Muscle layer of duodenum (tissue), 2 donors: Measurements from ENCODE around the gene CNOT1.
A peak's percentile ranks its signal among the peaks of the same experiment; 100 is the strongest.
"Not testable (repeated sequence)": the region's sequence is repeated elsewhere in the genome, so short reads cannot be mapped to it uniquely, and the experiment has no call there.

Experiments
- H3K27ac ChIP-seq: one replicate; pipeline ENCODE4 v1.7.0; 2013; ENCODE audit warnings: mild to moderate bottlenecking, low read length
- H3K27me3 ChIP-seq: one replicate; pipeline ENCODE4 v1.7.0; 2013; ENCODE audit warnings: low read depth, mild to moderate bottlenecking, control low read depth, low read length
- H3K36me3 ChIP-seq, 2 donors: one replicate each; pipeline ENCODE4 v1.7.0; 2013; ENCODE audit warnings: low read length in 2 of 2, control low read depth in 1 of 2, mild to moderate bottlenecking in 1 of 2; ENCODE audit not compliant: insufficient read depth in 2 of 2, control insufficient read depth in 1 of 2
- H3K4me1 ChIP-seq, 2 donors: one replicate each; pipeline ENCODE4 v1.7.0; 2013; ENCODE audit warnings: low read length in 2 of 2, mild to moderate bottlenecking in 2 of 2, control low read depth in 1 of 2, moderate library complexity in 1 of 2; ENCODE audit not compliant: insufficient read depth in 2 of 2, control insufficient read depth in 1 of 2
- H3K4me3 ChIP-seq, 2 donors: one replicate each; pipeline ENCODE4 v1.7.0; 2013; ENCODE audit warnings: low read length in 2 of 2, low read depth in 1 of 2, mild to moderate bottlenecking in 1 of 2
- H3K9me3 ChIP-seq, 2 donors: one replicate each; pipeline ENCODE4 v1.7.0; 2013; ENCODE audit warnings: low read length in 2 of 2, control low read depth in 1 of 2, mild to moderate bottlenecking in 1 of 2; ENCODE audit not compliant: control insufficient read depth in 1 of 2
- donor health status: healthy.

Gene CNOT1

DNA sequence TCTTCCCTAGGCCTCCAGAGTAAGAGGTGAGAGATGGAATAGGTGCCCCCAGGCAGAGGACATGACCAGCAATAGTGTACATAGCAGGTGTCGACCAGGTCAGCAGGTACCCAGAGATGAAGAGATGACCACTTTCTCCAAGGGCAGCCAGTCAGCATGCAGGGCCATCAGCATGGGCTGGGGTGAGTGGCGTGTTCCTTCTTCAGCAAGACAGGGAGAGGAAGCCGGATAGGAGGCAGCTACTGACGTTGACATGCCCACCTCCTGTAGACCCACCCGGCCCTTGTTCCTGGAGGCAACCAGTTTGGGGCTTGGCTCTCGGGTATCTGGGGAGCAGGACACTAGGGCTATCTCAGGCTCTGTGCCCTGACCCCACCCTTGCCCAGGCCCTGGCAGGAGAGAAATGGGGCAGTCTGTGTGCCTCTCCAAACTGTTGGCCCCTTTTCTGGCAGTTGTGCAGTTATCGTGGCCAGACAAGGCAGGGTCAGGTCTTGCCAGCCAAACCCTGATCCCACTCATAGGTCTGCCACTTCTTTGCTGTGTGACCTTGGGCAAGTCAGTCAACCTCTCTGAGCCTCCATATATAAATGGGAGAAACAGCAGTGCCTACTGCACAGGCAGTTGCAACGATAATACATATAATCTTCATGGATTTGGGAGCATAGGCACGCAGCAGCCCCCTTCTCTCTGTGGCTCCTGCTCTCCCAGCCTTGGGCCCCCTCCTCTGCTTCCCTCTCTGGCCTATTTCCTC, 131.1 kb downstream of the CNOT1 start:
- peaks cover 0 to 28% of the 10 kb centered on the region in 2 donors for H3K4me1 ChIP-seq
- no peak overlapping the region for H3K27ac ChIP-seq

DNA sequence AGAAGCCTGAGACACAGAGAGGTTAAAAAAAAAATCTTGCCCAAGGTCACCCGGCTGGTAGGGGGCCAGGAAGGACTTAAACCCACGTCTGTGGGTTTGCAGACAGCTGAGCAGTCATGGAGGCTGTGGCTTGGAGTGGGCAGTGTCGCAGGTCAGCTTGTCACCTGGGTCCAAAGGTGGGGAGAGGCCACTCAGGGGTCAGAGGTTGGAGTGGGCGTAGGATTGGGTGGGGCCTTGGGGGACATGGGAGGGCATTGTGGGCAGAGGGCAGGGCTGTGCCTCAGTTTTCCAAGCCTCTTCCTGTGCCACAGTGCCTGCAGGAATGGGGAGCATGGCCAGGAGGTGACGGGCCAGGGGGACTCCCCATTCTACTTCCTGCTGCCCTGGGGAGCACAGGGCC, 131.7 kb downstream of the CNOT1 start:
- H3K27me3 ChIP-seq: peaks cover 24% of the 10 kb centered on the region
- no peaks in the 10 kb centered on the region for H3K9me3 ChIP-seq
- no peak overlapping the region for H3K27ac ChIP-seq
- no peak overlapping the region for H3K4me3 ChIP-seq
- no peaks in the 10 kb centered on the region for H3K36me3 ChIP-seq
- peaks cover 0 to 28% of the 10 kb centered on the region in 2 donors for H3K4me1 ChIP-seq

More for the DNA sequence above, 131.1 kb downstream of the CNOT1 start:
- no peaks in the 10 kb centered on the region for H3K36me3 ChIP-seq
- peaks cover 24% of the 10 kb centered on the region for H3K27me3 ChIP-seq
- H3K4me3 ChIP-seq: no peak overlapping the region
- no peaks in the 10 kb centered on the region for H3K9me3 ChIP-seq

DNA sequence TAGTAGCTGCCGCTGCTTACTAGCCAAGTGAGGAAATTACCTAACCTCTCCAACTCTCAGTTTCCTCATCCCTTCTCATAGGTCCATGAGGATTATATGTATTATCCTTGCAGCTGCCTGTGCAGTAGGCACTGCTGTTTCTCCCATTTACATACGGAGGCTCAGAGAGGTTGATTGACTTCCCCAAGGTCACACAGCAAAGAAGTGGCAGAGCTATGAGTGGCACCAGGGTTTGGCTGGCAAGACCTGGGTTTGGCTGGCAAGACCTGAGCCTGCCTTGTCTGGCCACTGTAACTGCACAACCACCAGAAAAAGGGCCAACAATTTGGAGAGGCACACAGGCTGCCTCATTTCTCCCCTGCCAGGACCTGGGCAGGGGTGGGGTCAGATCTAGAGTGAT, 132.2 kb downstream of the CNOT1 start:
- H3K27ac ChIP-seq: no peak overlapping the region
- H3K9me3 ChIP-seq: no peaks in the 10 kb centered on the region
- no peaks in the 10 kb centered on the region for H3K36me3 ChIP-seq
- H3K27me3 ChIP-seq: peaks cover 24% of the 10 kb centered on the region
- H3K4me3 ChIP-seq: no peak overlapping the region
- H3K4me1 ChIP-seq: peaks cover 0 to 28% of the 10 kb centered on the region in 2 donors

DNA sequence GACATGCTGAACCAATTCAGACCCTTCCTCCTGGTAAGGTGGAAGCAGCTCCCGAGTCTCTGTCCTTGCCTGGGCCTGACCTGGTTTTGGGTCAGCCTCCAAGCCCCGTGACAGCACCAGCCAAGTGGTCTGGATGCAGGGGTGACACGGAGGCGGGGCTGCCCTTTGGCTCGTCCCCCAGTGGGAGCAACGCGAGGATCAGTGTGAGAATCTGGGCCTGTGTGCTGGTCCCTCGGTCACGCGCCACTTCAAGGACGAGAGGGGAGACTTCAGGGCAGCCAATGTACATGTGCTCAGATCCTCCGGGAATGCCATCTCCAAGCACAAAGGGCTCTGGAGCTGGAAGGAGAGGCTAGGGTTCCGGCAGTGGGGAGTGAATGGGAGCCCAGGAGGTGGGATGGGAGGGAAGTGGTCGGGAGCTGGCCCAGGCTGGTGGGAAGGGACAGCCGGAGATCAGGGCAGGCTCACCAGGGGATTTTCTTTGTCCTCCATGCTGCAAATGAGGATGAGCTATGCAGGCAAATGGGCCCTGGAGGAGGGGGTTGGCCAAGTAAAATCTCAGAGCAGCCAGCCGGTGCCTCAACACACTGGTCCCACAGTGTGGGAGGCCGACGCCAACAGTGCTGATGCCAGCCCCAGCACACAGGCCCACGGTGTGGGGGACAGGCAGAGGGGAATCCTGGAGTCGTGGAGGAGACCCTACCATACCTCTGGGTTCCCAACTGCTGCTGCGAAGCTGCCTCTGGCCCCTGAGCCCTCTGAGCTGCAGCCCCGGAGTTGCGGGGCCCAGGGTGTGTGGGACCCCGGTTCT, 133.9 kb downstream of the CNOT1 start:
- Histone ChIP-seq H3K4me3 (peak overlapping the region in 1 of 2 donors; percentile 39), H3K27me3 (peaks cover 9% of the 10 kb centered on the region), H3K36me3 (no peaks in the 10 kb centered on the region), H3K4me1 (peaks cover 0 to 17% of the 10 kb centered on the region in 2 donors), H3K27ac (no peak overlapping the region), H3K9me3 (no peaks in the 10 kb centered on the region)

DNA sequence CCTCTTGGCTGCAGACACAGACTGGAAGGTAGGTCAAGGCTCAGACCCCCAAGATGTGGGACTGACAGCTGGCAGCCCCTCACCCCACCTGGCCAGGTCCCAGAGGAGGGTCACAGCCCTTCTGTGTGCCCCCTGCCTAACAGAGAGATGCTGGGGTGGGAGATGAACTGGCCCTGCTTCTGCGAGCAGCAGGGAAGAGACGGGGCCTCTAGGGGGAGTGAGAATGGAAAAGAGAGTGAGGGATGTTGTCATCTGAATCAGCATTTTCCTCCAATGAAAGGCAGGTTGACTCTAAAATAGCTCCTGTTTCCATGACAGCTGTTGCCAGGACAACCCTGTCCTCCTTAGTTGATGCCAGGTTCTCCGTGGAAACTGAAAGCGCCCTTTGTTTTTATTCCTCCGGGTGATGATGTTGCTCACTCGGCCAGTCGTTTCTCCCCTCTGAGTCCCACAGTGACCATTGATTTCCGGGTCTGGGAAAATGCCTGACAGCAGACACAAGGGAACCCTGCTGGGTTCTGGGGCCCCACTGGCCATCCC, 134.6 kb downstream of the CNOT1 start:
- H3K9me3 ChIP-seq: no peaks in the 10 kb centered on the region
- peaks cover 4% of the 10 kb centered on the region for H3K27me3 ChIP-seq
- no peaks in the 10 kb centered on the region for H3K36me3 ChIP-seq
- H3K27ac ChIP-seq: no peak overlapping the region
- H3K4me3 ChIP-seq: peak overlapping the region in 1 of 2 donors; percentile 39
- H3K4me1 ChIP-seq: peaks cover 0 to 10% of the 10 kb centered on the region in 2 donors

DNA sequence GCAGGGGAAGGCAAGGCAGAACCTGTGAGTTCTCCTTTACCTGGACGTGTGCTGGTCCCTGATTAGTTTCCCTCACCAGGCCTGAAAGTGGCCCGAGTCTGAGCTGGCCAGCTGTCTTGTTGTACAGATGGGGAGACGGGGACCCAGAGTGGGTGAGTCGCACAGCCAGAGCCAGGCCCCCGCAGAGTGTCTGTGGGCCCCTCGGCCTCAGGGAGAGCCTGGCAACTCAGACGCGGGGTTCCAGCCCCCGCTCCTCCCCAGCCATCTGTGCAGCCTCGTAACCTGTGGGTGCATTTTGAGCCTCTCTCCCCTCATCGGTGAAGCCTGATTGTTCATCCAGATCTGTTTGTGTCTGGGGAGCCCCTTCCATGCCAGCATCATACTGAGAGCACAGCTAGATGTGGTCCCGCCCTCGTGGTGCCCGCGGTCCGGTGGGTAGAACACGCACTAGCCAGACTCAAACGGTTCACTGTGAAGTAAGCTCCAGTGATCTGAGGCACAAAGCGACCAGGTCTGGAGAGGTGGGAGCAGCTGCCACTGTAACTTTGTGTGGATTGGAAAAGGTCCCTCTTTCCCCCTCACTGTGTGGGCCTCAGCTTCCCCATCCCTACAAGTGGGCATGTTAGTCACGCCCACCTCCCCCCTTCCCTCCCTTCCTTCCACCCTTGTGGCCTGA, 135.7 kb downstream of the CNOT1 start:
- no peak overlapping the region for H3K27ac ChIP-seq
- H3K4me1 ChIP-seq: peaks cover 0 to 6% of the 10 kb centered on the region in 2 donors
- no peaks in the 10 kb centered on the region for H3K36me3 ChIP-seq
- no peaks in the 10 kb centered on the region for H3K27me3 ChIP-seq
- H3K9me3 ChIP-seq: no peaks in the 10 kb centered on the region
- no peak overlapping the region for H3K4me3 ChIP-seq

DNA sequence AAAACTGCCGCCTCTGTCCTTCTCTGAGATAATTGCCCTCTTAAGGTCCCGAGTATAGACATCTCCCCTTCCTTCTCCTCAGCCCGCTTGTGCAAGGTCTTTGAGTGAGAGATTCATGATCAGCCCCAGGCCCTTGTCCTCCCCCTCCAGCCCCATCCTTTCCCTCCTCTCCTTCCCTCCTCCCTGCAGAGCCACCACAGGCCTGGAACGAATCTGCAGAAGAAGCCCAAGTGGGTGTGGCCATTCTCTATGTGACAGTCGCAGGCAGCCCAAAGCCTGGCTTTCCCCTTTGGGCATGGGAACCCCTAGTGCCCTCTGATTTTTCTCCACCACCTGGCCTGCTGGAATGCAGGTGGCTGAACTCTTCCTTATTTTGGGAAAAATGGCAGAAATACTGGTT, 136.9 kb downstream of the CNOT1 start:
- H3K36me3 ChIP-seq: no peaks in the 10 kb centered on the region
- H3K9me3 ChIP-seq: no peaks in the 10 kb centered on the region
- no peaks in the 10 kb centered on the region for H3K27me3 ChIP-seq
- peaks cover 0 to 6% of the 10 kb centered on the region in 2 donors for H3K4me1 ChIP-seq
- no peak overlapping the region for H3K27ac ChIP-seq
- H3K4me3 ChIP-seq: no peak overlapping the region

DNA sequence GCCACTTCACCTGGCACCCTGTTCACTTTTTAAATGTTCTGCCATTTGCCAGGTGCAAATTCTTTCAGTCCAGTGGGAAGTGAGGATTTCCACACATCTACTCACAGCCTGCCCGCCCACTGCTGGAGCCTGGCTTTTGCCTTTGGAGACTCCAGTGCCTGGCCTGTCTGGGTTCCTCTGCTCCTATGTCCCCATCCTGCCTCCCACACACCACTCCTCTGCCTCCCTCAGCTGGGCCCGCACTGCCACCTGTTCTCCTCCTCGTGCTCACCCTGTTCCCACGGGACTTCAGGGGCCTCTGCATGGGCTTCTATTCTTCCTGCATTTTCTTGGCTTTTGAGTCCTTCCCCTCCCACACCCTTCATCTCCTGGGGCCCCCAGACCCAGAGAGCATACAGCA, 137.6 kb downstream of the CNOT1 start:
- Histone ChIP-seq H3K36me3 (no peaks in the 10 kb centered on the region), H3K27ac (no peak overlapping the region), H3K4me1 (peaks cover 0 to 6% of the 10 kb centered on the region in 2 donors), H3K9me3 (no peaks in the 10 kb centered on the region), H3K4me3 (no peak overlapping the region), H3K27me3 (no peaks in the 10 kb centered on the region)

DNA sequence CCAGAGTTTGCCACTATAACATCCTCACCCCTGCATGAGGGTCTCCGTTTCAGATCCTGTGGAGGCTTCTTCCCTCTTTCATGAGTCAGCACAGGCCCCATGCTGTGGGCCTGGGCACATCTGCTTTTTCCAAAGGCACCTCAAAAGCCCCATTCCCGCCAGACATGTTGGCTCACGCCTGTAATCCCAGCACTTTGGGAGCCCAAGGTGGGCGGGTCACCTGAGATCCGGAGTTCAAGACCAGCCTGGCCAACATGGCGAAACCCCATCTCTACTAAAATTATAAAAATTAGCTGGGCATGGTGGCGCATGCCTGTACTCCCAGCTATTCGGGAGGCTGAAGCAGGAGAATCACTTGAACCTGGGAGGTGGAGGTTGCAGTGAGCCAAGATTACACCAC, 139.1 kb downstream of the CNOT1 start:
- not testable (repeated sequence) for H3K27me3 ChIP-seq, H3K4me3 ChIP-seq, H3K9me3 ChIP-seq, H3K36me3 ChIP-seq, H3K4me1 ChIP-seq, H3K27ac ChIP-seq

DNA sequence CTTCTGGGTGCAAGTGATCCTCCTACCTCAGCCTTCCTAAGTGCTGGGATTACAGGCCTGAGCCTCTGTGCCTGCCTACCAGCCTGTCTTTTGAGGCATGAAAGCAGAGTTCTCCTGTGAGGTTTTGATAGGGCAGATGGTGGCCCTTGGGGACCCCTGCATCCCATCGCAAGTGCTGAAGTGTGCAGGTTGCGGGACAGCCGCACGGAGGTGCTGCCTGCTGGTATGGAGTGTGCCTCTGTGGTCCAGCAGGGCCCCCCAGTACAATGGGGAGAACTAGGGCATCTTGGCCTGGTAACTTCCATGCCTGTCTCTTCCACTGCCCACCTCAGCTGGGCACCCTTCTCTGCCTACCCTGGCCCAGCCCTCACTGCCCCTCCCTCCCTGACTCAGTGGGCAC, 139.6 kb downstream of the CNOT1 start:
- Histone ChIP-seq H3K27ac (no peak overlapping the region), H3K27me3 (no peaks in the 10 kb centered on the region), H3K36me3 (no peaks in the 10 kb centered on the region), H3K4me1 (peaks cover 0 to 5% of the 10 kb centered on the region in 2 donors), H3K9me3 (no peaks in the 10 kb centered on the region), H3K4me3 (no peak overlapping the region)

DNA sequence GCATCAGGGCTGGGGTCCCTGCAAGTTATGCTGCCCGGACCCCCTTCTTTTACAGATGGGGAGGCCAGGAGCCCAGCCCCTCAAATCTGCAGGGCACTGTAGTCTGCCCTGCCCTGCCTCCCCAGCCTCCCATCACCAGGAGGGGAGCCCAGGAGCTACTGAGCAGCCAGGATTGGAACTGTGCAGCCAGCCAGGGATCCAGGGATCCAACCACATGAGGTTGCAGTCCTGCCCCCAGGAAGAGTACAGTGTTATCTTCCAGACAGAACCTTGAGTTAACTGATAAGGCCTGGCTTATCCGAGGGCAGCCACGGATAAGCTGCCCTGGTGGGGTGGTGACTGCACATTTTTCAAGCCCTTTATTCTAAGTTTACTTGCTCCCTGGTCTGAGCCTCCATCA, 141.1 kb downstream of the CNOT1 start:
- Histone ChIP-seq H3K36me3 (no peaks in the 10 kb centered on the region), H3K27me3 (no peaks in the 10 kb centered on the region), H3K27ac (no peak overlapping the region), H3K4me1 (peaks cover 0 to 5% of the 10 kb centered on the region in 2 donors), H3K9me3 (no peaks in the 10 kb centered on the region), H3K4me3 (no peak overlapping the region)
